Measurements from ENCODE around the gene PCSK4. TPM values are rescaled to one million over a fixed set of nuclear protein-coding genes. Genes with fewer than 3 reads are reported as not detected.
A peak's percentile ranks its signal among the peaks of the same experiment; 100 is the strongest.

Gene PCSK4
- total and polyA plus RNA-seq, 2 donors from 2014 or later, result 5.3 to 5.5 TPM

GRCh38 chr19:1445932-1446712, 44.0 kb downstream of the PCSK4 start:
- FAIRE-seq (no peak), DNase-seq (peak in 3 of 5 donors; percentile 60 to 81 (median 74))
- H3K27me3 ChIP-seq (ENCODE audit: control insufficient read depth, insufficient read depth, low read length), result peaks cover 17% of the 10 kb centered on the region
- no peak overlapping the region for H3K4me3 ChIP-seq (ENCODE audit: low read length in 3 of 3)
- no peaks in the 10 kb centered on the region for H3K9me3 ChIP-seq (ENCODE audit: control insufficient read depth in 2 of 3, insufficient read depth in 1 of 3, low read length in 3 of 3)
- peaks cover 0 to 7% (median 5%) of the 10 kb centered on the region in 3 donors for H3K36me3 ChIP-seq (ENCODE audit: control insufficient read depth in 2 of 3, insufficient read depth in 3 of 3, low read length in 3 of 3)
- intact Hi-C loops (cut with DNase I), result no loop called here
- TF ChIP-seq CTCF (IDR thresholded peaks at IDR 0.05; ENCODE audit: borderline replicate concordance, extremely low read depth, insufficient read depth), result no peak
- no peak overlapping the region for H3K9ac ChIP-seq (ENCODE audit: low read length in 3 of 3)
- H3K27ac ChIP-seq (ENCODE audit: low read depth in 2 of 2, low read length in 2 of 2), result no peak overlapping the region
- peaks cover 0 to 6% (median 0%) of the 10 kb centered on the region in 3 donors for H3K4me1 ChIP-seq (ENCODE audit: control insufficient read depth in 2 of 3, insufficient read depth in 2 of 3, low read depth in 1 of 3, low read length in 3 of 3)

GRCh38 chr19:1445185-1445931, 44.8 kb downstream of the PCSK4 start:
- H3K4me1 ChIP-seq (ENCODE audit: control insufficient read depth in 2 of 3, insufficient read depth in 2 of 3, low read depth in 1 of 3, low read length in 3 of 3), result peaks cover 0 to 8% (median 0%) of the 10 kb centered on the region in 3 donors
- no peak for FAIRE-seq
- H3K27ac ChIP-seq (ENCODE audit: low read depth in 2 of 2, low read length in 2 of 2), result no peak overlapping the region
- H3K9ac ChIP-seq (ENCODE audit: low read length in 3 of 3), result no peak overlapping the region
- TF ChIP-seq CTCF (IDR thresholded peaks at IDR 0.05; ENCODE audit: borderline replicate concordance, extremely low read depth, insufficient read depth), result peak; percentile 87
- H3K27me3 ChIP-seq (ENCODE audit: control insufficient read depth, insufficient read depth, low read length), result peaks cover 9% of the 10 kb centered on the region
- peak; percentile 70 to 86 (median 83) for DNase-seq
- intact Hi-C loops (cut with DNase I), result no loop called here
- no peak overlapping the region for H3K4me3 ChIP-seq (ENCODE audit: low read length in 3 of 3)
- H3K9me3 ChIP-seq (ENCODE audit: control insufficient read depth in 2 of 3, insufficient read depth in 1 of 3, low read length in 3 of 3), result no peaks in the 10 kb centered on the region
- H3K36me3 ChIP-seq (ENCODE audit: control insufficient read depth in 2 of 3, insufficient read depth in 3 of 3, low read length in 3 of 3), result peaks cover 2 to 15% (median 11%) of the 10 kb centered on the region in 3 donors

GRCh38 chr19:1441677-1442438, 48.3 kb downstream of the PCSK4 start:
- Histone ChIP-seq H3K27me3 (ENCODE audit: control insufficient read depth, insufficient read depth, low read length) (no peaks in the 10 kb centered on the region), H3K9me3 (ENCODE audit: control insufficient read depth in 2 of 3, insufficient read depth in 1 of 3, low read length in 3 of 3) (no peaks in the 10 kb centered on the region), H3K4me1 (ENCODE audit: control insufficient read depth in 2 of 3, insufficient read depth in 2 of 3, low read depth in 1 of 3, low read length in 3 of 3) (peaks cover 0 to 17% (median 3%) of the 10 kb centered on the region in 3 donors), H3K4me3 (ENCODE audit: low read length in 3 of 3) (no peak overlapping the region), H3K27ac (ENCODE audit: low read depth in 2 of 2, low read length in 2 of 2) (no peak overlapping the region), H3K36me3 (ENCODE audit: control insufficient read depth in 2 of 3, insufficient read depth in 3 of 3, low read length in 3 of 3) (peaks cover 2 to 17% (median 11%) of the 10 kb centered on the region in 3 donors), H3K9ac (ENCODE audit: low read length in 3 of 3) (no peak overlapping the region)
- TF ChIP-seq CTCF (IDR thresholded peaks at IDR 0.05; ENCODE audit: borderline replicate concordance, extremely low read depth, insufficient read depth), result no peak
- FAIRE-seq, result no peak
- intact Hi-C loops (cut with DNase I), result no loop called here
- DNase-seq, result no peak
